Natural killer cell (primary cell): ENCODE data around the gene MYH15. TPM values are rescaled to one million over a fixed set of nuclear protein-coding genes. Genes with fewer than 3 reads are reported as not detected.

Source experiments
- ATAC-seq, 3 donors: fragments of 150-1000 bp in 2 of 3; fragments of 200-7000 bp in 1 of 3; cut with Tn5 transposase; 1 replicate in 1 of 3; 2 replicates in 2 of 3; pipeline ENCODE4 v1.10.0; 2021; ENCODE audit warnings: mild to moderate bottlenecking in 2 of 3, moderate library complexity in 2 of 3
- DNase-seq, 2 donors: peaks; one replicate each; pipeline versions ENCODE4 v3.0.0 to v3.0.0-alpha.2; 2013 to 2021; ENCODE audit warnings: mixed read lengths in 1 of 2
- H3K27ac ChIP-seq: one replicate; pipeline ENCODE4 v1.5.1; 2013; ENCODE audit warnings: mild to moderate bottlenecking, low read length
- H3K27me3 ChIP-seq: one replicate; pipeline ENCODE4 v1.6.1; 2013; ENCODE audit warnings: low read length; ENCODE audit not compliant: control insufficient read depth, insufficient read depth
- H3K36me3 ChIP-seq: one replicate; pipeline ENCODE4 v1.6.1; 2013; ENCODE audit warnings: low read length; ENCODE audit not compliant: control insufficient read depth, insufficient read depth
- H3K4me1 ChIP-seq: one replicate; pipeline ENCODE4 v1.6.1; 2013; ENCODE audit warnings: low read length; ENCODE audit not compliant: control insufficient read depth, insufficient read depth
- H3K4me3 ChIP-seq: one replicate; pipeline ENCODE4 v1.5.1; 2013; ENCODE audit warnings: low read length
- H3K9me3 ChIP-seq: one replicate; pipeline ENCODE4 v1.6.1; 2013; ENCODE audit warnings: low read length; ENCODE audit not compliant: control insufficient read depth, insufficient read depth
- H3K27ac Mint-ChIP-seq, 2 donors: one replicate each; pipeline ENCODE4 v1.8.0; 2022; ENCODE audit warnings: mild to moderate bottlenecking in 2 of 2, mixed read lengths in 2 of 2, moderate library complexity in 1 of 2
- H3K27me3 Mint-ChIP-seq, 2 donors: one replicate each; pipeline ENCODE4 v1.8.0; 2022; ENCODE audit warnings: low read depth in 2 of 2, mixed read lengths in 2 of 2
- H3K36me3 Mint-ChIP-seq: one replicate; pipeline ENCODE4 v1.8.0; 2022; ENCODE audit warnings: mixed read lengths
- H3K4me1 Mint-ChIP-seq, 2 donors: one replicate each; pipeline ENCODE4 v1.8.0; 2022; ENCODE audit warnings: mixed read lengths in 2 of 2
- H3K4me3 Mint-ChIP-seq: one replicate; pipeline ENCODE4 v1.8.0; 2022; ENCODE audit warnings: mild to moderate bottlenecking, moderate library complexity, mixed read lengths
- H3K9me3 Mint-ChIP-seq, 2 donors: one replicate each; pipeline ENCODE4 v1.8.0; 2022; ENCODE audit warnings: mixed read lengths in 2 of 2
- CTCF ChIP-seq: fragments of 200-600 bp; IDR thresholded peaks from one replicate; pipeline ENCODE4 v1.8.0; 2022; ENCODE audit warnings: antibody characterized with exemption
- WGBS: methylation state at CpG from one replicate; pipeline ENCODE4 v1.1.7; 2013; ENCODE audit warnings: missing lambda C conversion rate; ENCODE audit not compliant: insufficient coverage; 5-methylcytosine and 5-hydroxymethylcytosine counted together
- intact Hi-C: fragments of 100-400 bp; cut with micrococcal nuclease; formaldehyde crosslinking; loops from one replicate; pipeline ENCODE4 v1.14.2; 2022
- total RNA-seq, 4 donors: library from RNA; stranded (reverse); fragments of 120-200 nt in 1 of 4; gene quantifications; one replicate each; pipeline versions ENCODE4 v1.2.3 to v1.2.4, GENCODE V29; 2013 to 2022

MYH15 gene
- total RNA-seq, 3 donors from 2014 or later (not counting 1 experiment from before 2014, with no cell fraction given) = 0.05 TPM; not detected in 2

GRCh38 chr3:108489776-108490175, 20.6 kb downstream of the MYH15 start:
- peak; percentile 73 to 90 (median 87) for ATAC-seq
- Mint-ChIP-seq H3K9me3 (no peaks in the 10 kb centered on the region), H3K27me3 (peaks cover 0 to 2% of the 10 kb centered on the region in 2 donors), H3K4me3 (no peak overlapping the region), H3K27ac (no peak overlapping the region), H3K4me1 (no peaks in the 10 kb centered on the region), H3K36me3 (no peaks in the 10 kb centered on the region)
- Histone ChIP-seq H3K27me3 (no peaks in the 10 kb centered on the region), H3K4me1 (no peaks in the 10 kb centered on the region), H3K9me3 (no peaks in the 10 kb centered on the region), H3K4me3 (no peak overlapping the region), H3K36me3 (no peaks in the 10 kb centered on the region), H3K27ac (no peak overlapping the region)
- peak in 1 of 2 donors; percentile 85 for DNase-seq
- peak; percentile 81 for TF ChIP-seq CTCF
- intact Hi-C loops = loop anchor here (1.0 to 5.0 kb wide), 5 partner anchors 63 to 593 kb away; no protein-coding TSS in a partner anchor
- WGBS = 9% methylated on average over 1 of the region's 2 CpGs

DNA sequence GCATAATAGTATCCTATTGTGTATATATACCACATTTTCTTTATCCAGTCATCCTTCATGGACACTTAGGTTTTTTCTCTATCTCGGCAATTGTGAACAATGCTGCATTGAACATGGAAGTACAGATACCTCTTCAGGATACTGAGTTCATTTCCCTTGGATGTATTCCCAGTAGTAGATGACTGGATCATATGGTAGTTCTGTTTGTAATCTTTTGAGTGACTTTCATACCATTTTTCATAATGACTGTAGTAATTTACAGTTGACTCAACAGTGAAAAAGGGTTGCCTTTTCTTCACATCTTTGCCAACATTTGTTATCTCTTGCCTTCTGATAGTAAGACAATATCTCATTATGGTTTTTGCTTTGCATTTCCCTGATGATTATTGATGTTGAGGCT, 21.8 kb downstream of the MYH15 start:
- 80% methylated on average over 1 of the region's 1 CpG for WGBS
- H3K4me3 ChIP-seq = no peak overlapping the region
- TF ChIP-seq CTCF = no peak

GRCh38 chr3:108487439-108487838, 23.0 kb downstream of the MYH15 start:
- Histone ChIP-seq H3K27me3 (no peaks in the 10 kb centered on the region), H3K4me1 (no peaks in the 10 kb centered on the region), H3K9me3 (no peaks in the 10 kb centered on the region), H3K36me3 (no peaks in the 10 kb centered on the region), H3K27ac (no peak overlapping the region), H3K4me3 (no peak overlapping the region)
- no peak for ATAC-seq
- DNase-seq = no peak
- no peaks in the 10 kb centered on the region for H3K36me3 Mint-ChIP-seq
- H3K4me3 Mint-ChIP-seq = no peak overlapping the region
- H3K9me3 Mint-ChIP-seq = no peaks in the 10 kb centered on the region
- no peak for TF ChIP-seq CTCF
- H3K27ac Mint-ChIP-seq = no peak overlapping the region
- H3K27me3 Mint-ChIP-seq = no peaks in the 10 kb centered on the region
- intact Hi-C loops = no loop called here
- H3K4me1 Mint-ChIP-seq = no peaks in the 10 kb centered on the region
- no CpG with 5 or more reads among the region's 2 CpGs for WGBS

More for the DNA sequence above, 21.8 kb downstream of the MYH15 start:
- no peaks in the 10 kb centered on the region for H3K4me1 ChIP-seq
- no peak overlapping the region for H3K27ac ChIP-seq
- no peaks in the 10 kb centered on the region for H3K4me1 Mint-ChIP-seq
- DNase-seq (no peak), ATAC-seq (no peak)
- no peaks in the 10 kb centered on the region for H3K36me3 Mint-ChIP-seq
- H3K27me3 Mint-ChIP-seq = peaks cover 0 to 2% of the 10 kb centered on the region in 2 donors
- intact Hi-C loops = loop anchor here (1.0 to 2.0 kb wide), 4 partner anchors 64 to 594 kb away; no protein-coding TSS in a partner anchor
- H3K27me3 ChIP-seq = no peaks in the 10 kb centered on the region
- no peaks in the 10 kb centered on the region for H3K9me3 ChIP-seq
- no peaks in the 10 kb centered on the region for H3K36me3 ChIP-seq
- no peak overlapping the region for H3K4me3 Mint-ChIP-seq
- no peaks in the 10 kb centered on the region for H3K9me3 Mint-ChIP-seq
- no peak overlapping the region for H3K27ac Mint-ChIP-seq

DNA sequence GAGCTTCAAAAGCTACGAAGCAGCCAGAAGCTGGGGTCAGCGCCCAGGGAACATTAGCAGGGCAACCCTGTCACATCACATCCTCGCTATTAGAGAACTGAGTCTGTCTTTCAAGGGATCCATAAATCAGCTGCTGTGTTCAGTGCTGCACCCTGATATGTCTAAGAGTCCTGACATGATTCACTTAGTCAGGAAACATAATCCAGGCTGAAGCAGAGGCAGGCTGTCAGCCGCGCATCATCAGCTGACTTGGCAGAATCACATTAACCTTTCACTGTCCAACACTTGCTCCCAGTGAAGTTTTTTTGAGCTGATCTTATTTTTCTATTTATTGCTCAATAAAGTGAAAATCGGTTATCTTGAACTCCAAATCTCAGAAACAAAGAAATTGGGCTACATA, 23.5 kb downstream of the MYH15 start:
- Mint-ChIP-seq H3K27ac (no peak overlapping the region), H3K4me1 (no peaks in the 10 kb centered on the region), H3K9me3 (no peaks in the 10 kb centered on the region), H3K4me3 (no peak overlapping the region), H3K27me3 (no peaks in the 10 kb centered on the region), H3K36me3 (no peaks in the 10 kb centered on the region)
- ATAC-seq (no peak), DNase-seq (no peak)
- no peaks in the 10 kb centered on the region for H3K4me1 ChIP-seq
- TF ChIP-seq CTCF = no peak
- no peaks in the 10 kb centered on the region for H3K9me3 ChIP-seq
- no peak overlapping the region for H3K27ac ChIP-seq
- H3K27me3 ChIP-seq = no peaks in the 10 kb centered on the region
- H3K36me3 ChIP-seq = no peaks in the 10 kb centered on the region
- no peak overlapping the region for H3K4me3 ChIP-seq
- WGBS = 59% methylated on average over 5 of the region's 6 CpGs
- intact Hi-C loops = no loop called here
